ENCODE data around the gene IRAK1.

Gene IRAK1

DNA sequence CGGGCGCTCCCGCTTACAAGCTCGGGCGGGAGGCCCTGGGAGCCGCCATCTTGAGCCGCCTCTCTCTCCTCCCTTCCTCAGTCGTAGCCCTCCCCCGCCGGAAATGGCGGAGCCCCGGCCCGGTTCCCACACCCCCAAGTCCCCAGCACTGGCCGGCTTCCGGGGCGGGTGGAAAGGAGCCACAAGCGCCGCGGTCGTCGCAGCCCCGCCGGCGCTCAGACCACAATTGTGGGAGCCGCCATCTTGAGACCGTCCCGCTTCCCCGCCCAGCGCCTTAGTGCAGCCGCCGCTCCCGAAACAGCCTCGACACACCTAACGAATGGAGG lies 48.6 kb downstream of the IRAK1 start:
- DNase-seq (ENCODE audit: low read depth in 2 of 2), result peak; percentile 70 to 79

DNA sequence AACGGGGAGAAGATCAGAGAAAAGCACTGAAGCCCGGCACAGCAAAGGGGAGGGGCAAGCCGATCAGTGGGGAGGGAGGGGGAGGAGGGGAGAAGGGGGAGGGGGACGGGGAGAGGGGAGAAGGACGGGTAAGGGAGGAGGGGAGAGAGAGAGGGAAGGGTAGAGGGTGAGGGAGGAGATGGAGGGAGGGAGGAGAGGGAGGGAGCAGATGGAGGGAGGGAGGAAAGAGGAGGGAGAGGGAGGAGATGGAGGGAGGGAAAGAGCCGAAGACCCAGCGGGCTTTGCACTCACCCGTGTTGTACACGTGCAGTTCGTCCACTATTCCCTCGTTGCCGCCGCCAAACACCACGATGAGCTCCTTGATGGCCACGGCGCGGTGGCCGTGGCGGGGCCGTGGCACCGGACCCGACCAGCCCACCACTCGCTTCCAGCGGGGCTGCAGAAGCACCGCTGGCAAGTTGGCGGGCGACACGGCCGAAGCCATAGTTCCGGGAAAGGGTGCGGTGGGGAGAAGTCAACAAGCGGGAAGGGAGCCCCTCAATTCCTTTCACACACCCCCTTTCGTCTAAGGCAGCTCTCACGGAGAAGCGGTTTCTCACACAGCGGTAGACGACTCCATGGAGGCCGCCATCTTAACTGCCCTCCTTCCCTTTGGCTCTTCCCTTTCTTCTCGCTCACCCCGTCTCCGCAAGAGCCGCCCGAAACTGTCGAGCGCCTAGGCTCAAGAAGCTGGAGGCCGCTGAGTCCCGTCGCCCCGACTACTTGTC lies 49.2 kb downstream of the IRAK1 start:
- DNase-seq (ENCODE audit: low read depth in 2 of 2), result no peak

GRCh38 chrX:153969904-153970356 lies 49.8 kb downstream of the IRAK1 start:
- no peak for DNase-seq (ENCODE audit: low read depth in 2 of 2)

- no peak for DNase-seq (ENCODE audit: low read depth in 2 of 2)
Measured at GRCh38 chrX:153969125-153969903, 50.4 kb downstream of the IRAK1 start.

GRCh38 chrX:153968754-153969124 lies 51.0 kb downstream of the IRAK1 start:
- DNase-seq (ENCODE audit: low read depth in 2 of 2), result no peak

- no peak for DNase-seq (ENCODE audit: low read depth in 2 of 2)
Measured at GRCh38 chrX:153968255-153968654, 51.4 kb downstream of the IRAK1 start.

DNA sequence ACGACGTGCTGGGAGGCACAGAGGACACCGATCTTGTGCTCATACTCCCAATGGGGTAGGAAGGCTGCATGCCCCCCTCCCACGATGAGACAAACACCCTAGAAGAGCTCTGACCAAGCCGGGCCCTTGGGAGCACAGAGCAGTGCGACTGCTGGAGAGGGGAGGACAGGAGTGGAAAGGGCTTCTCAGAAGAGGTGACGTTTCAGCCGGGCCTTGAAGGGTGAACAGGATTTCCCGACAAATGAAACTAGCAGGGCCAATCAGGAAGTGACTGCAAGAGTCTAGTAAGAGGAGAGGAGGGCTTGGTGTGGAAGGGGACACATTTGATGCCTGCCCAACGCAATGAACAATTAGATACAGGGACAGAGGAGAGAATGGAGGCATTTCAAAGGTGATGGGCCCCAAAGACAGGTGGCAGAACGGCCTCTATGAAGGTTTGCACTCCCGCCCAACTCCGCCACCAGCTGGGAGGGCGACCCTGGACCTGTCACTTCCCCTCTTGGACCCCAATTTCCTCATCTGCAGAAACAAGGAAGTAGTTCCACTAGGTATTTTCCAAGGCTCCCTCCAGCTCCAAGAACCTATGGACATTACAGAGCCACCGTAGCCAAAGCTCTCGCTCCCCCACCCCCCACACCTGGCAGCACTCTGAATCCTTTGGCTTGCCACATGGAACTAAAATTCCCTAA lies 52.0 kb downstream of the IRAK1 start:
- no peak for DNase-seq (ENCODE audit: low read depth in 2 of 2)

GRCh38 chrX:153966841-153967535 lies 52.7 kb downstream of the IRAK1 start:
- DNase-seq (ENCODE audit: low read depth in 2 of 2), result no peak

GRCh38 chrX:153966283-153966688 lies 53.4 kb downstream of the IRAK1 start:
- no peak for DNase-seq (ENCODE audit: low read depth in 2 of 2)

- no peak for DNase-seq (ENCODE audit: low read depth in 2 of 2)
Measured at GRCh38 chrX:153965406-153965805, 54.3 kb downstream of the IRAK1 start.

DNA sequence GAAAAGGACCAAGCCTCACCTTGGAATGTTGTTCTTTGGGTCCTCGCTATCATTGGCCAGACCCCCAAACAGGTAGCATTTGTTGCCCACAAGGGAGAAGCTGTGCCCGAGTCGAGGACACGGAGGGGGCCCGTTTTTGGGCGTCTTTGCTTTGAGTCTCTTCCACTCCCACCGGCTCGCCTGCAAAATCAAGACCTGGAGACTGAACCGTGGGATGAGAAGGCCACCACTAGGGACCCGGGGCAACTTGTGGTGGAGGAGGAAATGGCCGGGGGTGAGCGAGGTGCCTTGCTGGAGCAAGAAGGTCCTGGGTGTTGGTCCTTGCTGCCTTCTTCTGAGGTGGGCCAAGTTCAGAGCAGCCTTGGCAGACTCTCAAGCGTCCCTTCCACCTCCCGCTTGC lies 55.6 kb downstream of the IRAK1 start:
- DNase-seq (ENCODE audit: low read depth in 2 of 2), result no peak

DNA sequence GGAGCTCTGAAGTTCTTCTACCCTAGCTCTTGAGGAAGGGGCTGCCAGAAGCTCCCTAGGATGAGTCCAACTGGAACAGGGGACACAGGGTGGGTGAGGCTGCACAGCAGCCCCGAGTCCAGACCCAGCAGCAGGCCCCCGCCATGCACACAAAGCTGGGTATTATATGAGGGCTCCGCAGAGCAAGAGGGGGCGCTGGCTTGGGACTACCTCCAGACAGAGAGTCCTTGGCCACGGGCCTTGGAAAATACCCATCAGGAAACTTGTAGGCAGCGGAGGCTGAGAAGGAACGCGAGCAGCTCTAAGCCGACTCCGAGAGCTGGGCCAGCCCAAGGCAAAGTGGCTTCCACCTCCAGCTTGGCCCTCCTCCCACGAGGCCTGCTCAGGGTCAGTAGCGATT lies 56.2 kb downstream of the IRAK1 start:
- DNase-seq (ENCODE audit: low read depth in 2 of 2), result no peak

- no peak for DNase-seq (ENCODE audit: low read depth in 2 of 2)
Measured at GRCh38 chrX:153961292-153961691, 58.4 kb downstream of the IRAK1 start.

DNA sequence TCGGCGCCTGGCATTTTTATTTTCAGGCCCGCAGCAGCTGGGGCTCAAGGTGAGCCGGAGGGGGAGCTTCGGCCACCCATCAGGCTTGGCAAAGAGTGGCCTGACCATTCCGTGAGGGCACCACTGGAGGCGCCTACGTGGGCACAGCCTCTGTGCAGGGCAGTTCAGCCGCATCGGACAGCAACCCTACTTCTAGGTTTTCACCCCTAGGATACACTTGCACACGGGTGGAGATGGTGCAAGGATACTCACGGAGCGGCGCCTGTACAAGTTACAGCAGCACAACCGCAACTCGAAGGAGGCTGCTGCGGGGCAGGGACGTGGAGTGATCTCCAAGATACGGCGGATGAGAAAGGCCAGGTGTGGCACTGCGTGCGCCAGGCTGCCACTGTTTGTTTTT lies 58.9 kb downstream of the IRAK1 start:
- no peak for DNase-seq (ENCODE audit: low read depth in 2 of 2)
